Keratinocyte (primary cell): Measurements from ENCODE around the gene UBR3.

Experiments
- EZH2 ChIP-seq: IDR thresholded peaks from one replicate; pipeline ENCODE4 v1.6.1; 2012; ENCODE audit warnings: inconsistent platforms, mild to moderate bottlenecking, low read length, moderate library complexity
- TF ChIP-seq, protein P1 (sequence below), 3 experiments: IDR thresholded peaks in 1 of 3; conservative IDR thresholded peaks in 1 of 3; optimal IDR thresholded peaks in 1 of 3; 2 replicates in 2 of 3; 3 replicates in 1 of 3; pipeline versions ENCODE3 to v1.5.1; 2011; ENCODE audit warnings: low read length in 3 of 3, mild to moderate bottlenecking in 3 of 3, moderate library complexity in 2 of 3, control low read depth in 1 of 3, inconsistent platforms in 1 of 3; ENCODE audit not compliant: insufficient read depth in 2 of 3; ENCODE audit errors: extremely low read depth in 1 of 3

GRCh38 chr2:170030040-170030439 is 202.8 kb downstream of the UBR3 start:
- TF ChIP-seq, protein P1, sequence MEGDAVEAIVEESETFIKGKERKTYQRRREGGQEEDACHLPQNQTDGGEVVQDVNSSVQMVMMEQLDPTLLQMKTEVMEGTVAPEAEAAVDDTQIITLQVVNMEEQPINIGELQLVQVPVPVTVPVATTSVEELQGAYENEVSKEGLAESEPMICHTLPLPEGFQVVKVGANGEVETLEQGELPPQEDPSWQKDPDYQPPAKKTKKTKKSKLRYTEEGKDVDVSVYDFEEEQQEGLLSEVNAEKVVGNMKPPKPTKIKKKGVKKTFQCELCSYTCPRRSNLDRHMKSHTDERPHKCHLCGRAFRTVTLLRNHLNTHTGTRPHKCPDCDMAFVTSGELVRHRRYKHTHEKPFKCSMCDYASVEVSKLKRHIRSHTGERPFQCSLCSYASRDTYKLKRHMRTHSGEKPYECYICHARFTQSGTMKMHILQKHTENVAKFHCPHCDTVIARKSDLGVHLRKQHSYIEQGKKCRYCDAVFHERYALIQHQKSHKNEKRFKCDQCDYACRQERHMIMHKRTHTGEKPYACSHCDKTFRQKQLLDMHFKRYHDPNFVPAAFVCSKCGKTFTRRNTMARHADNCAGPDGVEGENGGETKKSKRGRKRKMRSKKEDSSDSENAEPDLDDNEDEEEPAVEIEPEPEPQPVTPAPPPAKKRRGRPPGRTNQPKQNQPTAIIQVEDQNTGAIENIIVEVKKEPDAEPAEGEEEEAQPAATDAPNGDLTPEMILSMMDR (optimal IDR thresholded peaks at IDR 0.05 in 1 of 3, IDR thresholded peaks at IDR 0.05 in 1 of 3, conservative IDR thresholded peaks at IDR 0.05 in 1 of 3; ENCODE audit: extremely low read depth in 1 of 3, insufficient read depth in 2 of 3, low read length in 3 of 3), result no peak
- TF ChIP-seq EZH2, result no peak
